IMR-90 (cell line): ENCODE results near the gene INIP. TPM values are rescaled to one million over a fixed set of nuclear protein-coding genes. Genes with fewer than 3 reads are reported as not detected.
A peak's percentile ranks its signal among the peaks of the same experiment; 100 is the strongest.

Experiments used
- ATAC-seq: fragments of 200-7000 bp; cut with Tn5 transposase; 2 replicates; pipeline ENCODE4 v1.9.1; 2020; ENCODE audit warnings: low read depth, mild to moderate bottlenecking, moderate library complexity
- BruUV-seq: library from RNA; stranded (reverse); fragments of 400-500 nt; replicated peaks from 2 replicates; lab custom pipeline; 2021; lab: Mats Ljungman, UMichigan
- CTCF ChIA-PET: fragments of 300-600 bp; formaldehyde crosslinking; extraction: SDS; loops from one replicate; lab custom pipeline; 2021; ENCODE audit warnings: antibody characterized with exemption; lab: Yijun Ruan, JAX
- POLR2A ChIA-PET: fragments of 300-600 bp; sonication (Branson Sonifier 250); formaldehyde crosslinking; loops from one replicate; lab custom pipeline; 2022; ENCODE audit warnings: antibody characterized with exemption; ENCODE audit not compliant: unreplicated experiment; lab: Charles Lee
- DNase-seq: peaks from one replicate; pipeline ENCODE4 v3.0.0; 2013
- H2AFZ ChIP-seq: replicated peaks from 2 replicates; pipeline ENCODE3; 2013; ENCODE audit warnings: low read length, mild to moderate bottlenecking; ENCODE audit not compliant: poor library complexity
- H2AK5ac ChIP-seq: 2 replicates; pipeline ENCODE4 v1.6.1; 2013; ENCODE audit warnings: low read depth, low read length, inconsistent platforms
- H2AK9ac ChIP-seq: replicated peaks from 2 replicates; pipeline ENCODE3; 2013; ENCODE audit warnings: mild to moderate bottlenecking, low read depth, low read length, moderate library complexity; ENCODE audit not compliant: poor library complexity
- H2BK120ac ChIP-seq: 2 replicates; pipeline ENCODE4 v1.6.1; 2013; ENCODE audit warnings: low read depth, low read length, inconsistent platforms
- H2BK15ac ChIP-seq: 3 replicates; pipeline ENCODE4 v1.6.1; 2013; ENCODE audit warnings: low read depth, low read length, inconsistent platforms
- H2BK20ac ChIP-seq: 2 replicates; pipeline ENCODE4 v1.6.1; 2013; ENCODE audit warnings: low read depth, mild to moderate bottlenecking, inconsistent platforms, low read length, moderate library complexity
- H2BK5ac ChIP-seq: 2 replicates; pipeline ENCODE4 v1.6.1; 2013; ENCODE audit warnings: mild to moderate bottlenecking, low read depth, low read length, inconsistent platforms; ENCODE audit not compliant: poor library complexity, severe bottlenecking
- H3K14ac ChIP-seq: replicated peaks from 2 replicates; pipeline ENCODE4 v1.6.1; 2013; ENCODE audit warnings: low read depth, low read length, inconsistent platforms
- H3K18ac ChIP-seq: 2 replicates; pipeline ENCODE4 v1.6.1; 2013; ENCODE audit warnings: low read depth, low read length, control low read depth
- H3K23ac ChIP-seq: 2 replicates; pipeline ENCODE4 v1.6.1; 2013; ENCODE audit warnings: low read depth, low read length, inconsistent platforms
- H3K27ac ChIP-seq: 2 replicates; pipeline ENCODE4 v1.5.1; 2013; ENCODE audit warnings: mild to moderate bottlenecking, control low read depth, low read length; ENCODE audit not compliant: insufficient read depth
- H3K27me3 ChIP-seq: 2 replicates; pipeline ENCODE4 v1.6.1; 2013; ENCODE audit warnings: low read length; ENCODE audit not compliant: control insufficient read depth, insufficient read depth
- H3K36me3 ChIP-seq: 2 replicates; pipeline ENCODE4 v1.6.1; 2013; ENCODE audit warnings: low read length, mixed read lengths; ENCODE audit not compliant: control insufficient read depth, insufficient read depth
- H3K4ac ChIP-seq: 2 replicates; pipeline ENCODE4 v1.6.1; 2013; ENCODE audit warnings: low read depth, low read length, inconsistent platforms
- H3K4me1 ChIP-seq: 2 replicates; pipeline ENCODE4 v1.6.1; 2013; ENCODE audit warnings: low read length, mixed read lengths; ENCODE audit not compliant: control insufficient read depth, insufficient read depth
- H3K4me2 ChIP-seq: 2 replicates; pipeline ENCODE4 v1.6.1; 2013; ENCODE audit warnings: low read depth, mild to moderate bottlenecking, control low read depth, low read length, moderate library complexity
- H3K4me3 ChIP-seq: 2 replicates; pipeline ENCODE4 v1.5.1; 2013; ENCODE audit warnings: low read depth, mild to moderate bottlenecking, control low read depth, low read length, moderate library complexity; ENCODE audit not compliant: insufficient read depth
- H3K56ac ChIP-seq: 2 replicates; pipeline ENCODE4 v1.6.1; 2013; ENCODE audit warnings: low read length, inconsistent platforms; ENCODE audit not compliant: insufficient read depth; ENCODE audit errors: extremely low read depth
- H3K79me1 ChIP-seq, 2 experiments: 2 replicates each; pipeline ENCODE4 v1.6.1; 2013; ENCODE audit warnings: low read length in 2 of 2, inconsistent platforms in 1 of 2, low read depth in 1 of 2
- H3K9ac ChIP-seq: 2 replicates; pipeline ENCODE4 v1.6.1; 2013; ENCODE audit warnings: low read depth, low read length, control low read depth
- H3K9me1 ChIP-seq: 2 replicates; pipeline ENCODE4 v1.6.1; 2013; ENCODE audit warnings: low read length, inconsistent platforms; ENCODE audit not compliant: insufficient read depth
- H3K9me3 ChIP-seq: 2 replicates; pipeline ENCODE4 v1.6.1; 2013; ENCODE audit warnings: low read length; ENCODE audit not compliant: control insufficient read depth, insufficient read depth
- H4K20me1 ChIP-seq: 2 replicates; pipeline ENCODE4 v1.6.1; 2013; ENCODE audit warnings: low read length, inconsistent platforms; ENCODE audit not compliant: insufficient read depth
- H4K5ac ChIP-seq: 2 replicates; pipeline ENCODE4 v1.6.1; 2013; ENCODE audit warnings: mild to moderate bottlenecking, low read depth, low read length, control low read depth
- H4K8ac ChIP-seq, 2 experiments: 2 replicates each; pipeline ENCODE4 v1.6.1; 2013; ENCODE audit warnings: low read depth in 2 of 2, low read length in 2 of 2, control low read depth in 1 of 2, inconsistent platforms in 1 of 2
- H4K91ac ChIP-seq: 2 replicates; pipeline ENCODE4 v1.6.1; 2013; ENCODE audit warnings: low read depth, low read length, inconsistent platforms; ENCODE audit not compliant: insufficient read depth
- MAFK ChIP-seq: IDR thresholded peaks from 2 replicates; pipeline ENCODE4 v1.6.1; 2012; ENCODE audit warnings: low read depth, low read length, improper control_type of control experiment
- POLR2A ChIP-seq: IDR thresholded peaks from 2 replicates; pipeline ENCODE4 v1.6.1; 2012; ENCODE audit warnings: mild to moderate bottlenecking, low read depth, low read length
- WGBS, 2 experiments: methylation state at CpG; one replicate each; pipeline versions ENCODE4 v1.1.5 to v1.1.7; 2013; ENCODE audit warnings: missing lambda C conversion rate in 2 of 2; ENCODE audit not compliant: insufficient read length in 1 of 2; ENCODE audit errors: extremely low coverage in 2 of 2; 5-methylcytosine and 5-hydroxymethylcytosine counted together
- dilution Hi-C: fragments of 300-500 bp; cut with HindIII; formaldehyde crosslinking; loops from one replicate; pipeline ENCODE4 v1.14.3; 2018; ENCODE audit warnings: low sequenced_read_pairs; ENCODE audit not compliant: unreplicated experiment
- in situ Hi-C: fragments of 300-500 bp; cut with MboI; formaldehyde crosslinking; loops from 3 replicates; pipeline ENCODE4 v1.14.3; 2019; ENCODE audit warnings: low sequenced_read_pairs, inconsistent platforms, mixed read lengths
- intact Hi-C: fragments of 100-400 bp; cut with micrococcal nuclease; formaldehyde crosslinking; loops from 2 replicates; pipeline ENCODE4 v1.10.0; 2022
- polyA plus RNA-seq, 3 experiments: library from polyadenylated mRNA; depleted of rRNA; stranded (reverse); fragments of >200 nt; gene quantifications; 2 replicates each; pipeline ENCODE4 v1.2.3, GENCODE V29; 2012; ENCODE audit warnings: low replicate concordance in 1 of 3
- total RNA-seq: library from RNA; depleted of rRNA; stranded (reverse); fragments of >200 nt; gene quantifications from 2 replicates; pipeline ENCODE4 v1.2.3, GENCODE V29; 2012

INIP gene
- total and polyA plus RNA-seq, 2 of the 4 experiments (the other 2 are of a cell fraction): 11.1 to 15.4 TPM

DNA sequence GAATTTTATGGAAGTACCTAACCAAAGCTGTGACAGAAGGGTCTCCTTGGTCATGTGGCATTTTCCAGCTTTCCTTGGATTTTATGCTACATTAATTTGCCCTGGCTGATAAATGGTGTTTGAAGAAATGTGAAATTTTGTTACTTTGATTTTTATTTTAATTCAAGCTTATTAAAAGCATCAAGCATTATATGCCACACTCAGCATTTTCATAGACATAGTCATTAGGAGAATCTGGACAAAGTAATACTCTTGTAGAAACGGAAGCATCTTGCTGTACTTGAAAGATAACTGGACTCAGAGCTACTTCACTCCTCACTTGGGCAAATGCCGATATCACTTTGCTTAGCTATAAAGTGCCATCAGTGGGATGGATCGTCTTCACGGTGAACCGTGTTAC, 54.2 kb downstream of the INIP start:
- H3K4me1 ChIP-seq: no peaks in the 10 kb centered on the region
- H4K5ac ChIP-seq: no peak overlapping the region
- dilution Hi-C loops: no loop called here
- no peak overlapping the region for H3K4ac ChIP-seq
- no peak for ATAC-seq
- no peak overlapping the region for H4K91ac ChIP-seq
- no peak for DNase-seq
- H3K18ac ChIP-seq: no peak overlapping the region
- H3K9me1 ChIP-seq: no peaks in the 10 kb centered on the region
- no peaks in the 10 kb centered on the region; the same call in 1 of the 2 replicates for H3K27me3 ChIP-seq
- H3K9ac ChIP-seq: no peak overlapping the region
- H2BK15ac ChIP-seq: no peak overlapping the region
- no peak overlapping the region for H2AK5ac ChIP-seq
- no peak overlapping the region for H3K4me3 ChIP-seq
- TF ChIP-seq POLR2A: no peak
- TF ChIP-seq MAFK: peak; percentile 81
- ChIA-PET CTCF (no interaction called here), POLR2A (interaction anchor here (0.5 kb wide), 1 partner anchor 487 kb away, joined by 5 read pairs; the partner anchor contains the start of gene SLC31A2)
- no peak overlapping the region for H3K23ac ChIP-seq
- no peak overlapping the region for H3K27ac ChIP-seq
- H2BK20ac ChIP-seq: no peak overlapping the region
- WGBS, 2 experiments: 100% methylated on average over 1 of the region's 5 CpGs; no CpG with 5 or more reads in 1 of the 2 experiments
- H3K9me3 ChIP-seq: no peaks in the 10 kb centered on the region
- no peak overlapping the region for H2AFZ ChIP-seq
- H3K4me2 ChIP-seq: no peak overlapping the region
- no peak overlapping the region for H3K56ac ChIP-seq
- intact Hi-C loops: no loop called here
- H3K14ac ChIP-seq: no peak overlapping the region
- no TSS peak for BruUV-seq
- H4K20me1 ChIP-seq: no peaks in the 10 kb centered on the region
- H2AK9ac ChIP-seq: no peak overlapping the region
- H2BK120ac ChIP-seq: no peak overlapping the region
- H2BK5ac ChIP-seq: no peak overlapping the region
- in situ Hi-C loops: no loop called here
- H4K8ac ChIP-seq: no peak overlapping the region
- H3K36me3 ChIP-seq: no peaks in the 10 kb centered on the region
- no peaks in the 10 kb centered on the region for H3K79me1 ChIP-seq
